IPS DF 6.9 (cell line): ENCODE data around the gene GDPGP1.
"Not testable (repeated sequence)": the region's sequence is repeated elsewhere in the genome, so short reads cannot be mapped to it uniquely, and the experiment has no call there.

Experiments used
- DNase-seq: peaks from one replicate; pipeline ENCODE4 v3.0.0-alpha.2; 2013; ENCODE audit warnings: low read depth, low spot score
- H3K27ac ChIP-seq: one replicate; pipeline ENCODE4 v1.5.1; 2013; ENCODE audit warnings: low read length, control low read depth
- H3K27me3 ChIP-seq: 2 replicates; pipeline ENCODE4 v1.6.1; 2013; ENCODE audit warnings: mild to moderate bottlenecking, low read length; ENCODE audit not compliant: control insufficient read depth, insufficient read depth
- H3K36me3 ChIP-seq: 2 replicates; pipeline ENCODE4 v1.6.1; 2013; ENCODE audit warnings: low read length; ENCODE audit not compliant: control insufficient read depth, insufficient read depth
- H3K4me1 ChIP-seq: 2 replicates; pipeline ENCODE4 v1.6.1; 2013; ENCODE audit warnings: low read length; ENCODE audit not compliant: control insufficient read depth, insufficient read depth
- H3K4me3 ChIP-seq: 2 replicates; pipeline ENCODE4 v1.5.1; 2013; ENCODE audit warnings: mild to moderate bottlenecking, low read length
- H3K9me3 ChIP-seq: 2 replicates; pipeline ENCODE4 v1.6.1; 2013; ENCODE audit warnings: low read length, inconsistent platforms; ENCODE audit not compliant: control insufficient read depth, insufficient read depth
- WGBS: extraction: QIAGEN DNeasy Blood & Tissue Kit; methylation state at CpG from one replicate; pipeline ENCODE4 v1.1.7; 2013; ENCODE audit warnings: mixed read lengths, missing lambda C conversion rate; ENCODE audit not compliant: insufficient read length, insufficient coverage; 5-methylcytosine and 5-hydroxymethylcytosine counted together

Gene GDPGP1

GRCh38 chr15:90280743-90281142, 46.7 kb downstream of the GDPGP1 start:
- H3K4me1 ChIP-seq, H3K27ac ChIP-seq, DNase-seq, H3K9me3 ChIP-seq, H3K4me3 ChIP-seq, H3K36me3 ChIP-seq, H3K27me3 ChIP-seq: not testable (repeated sequence)
- WGBS, result no CpG with 5 or more reads among the region's 5 CpGs

- H3K36me3 ChIP-seq, DNase-seq, H3K27me3 ChIP-seq, H3K9me3 ChIP-seq, H3K4me3 ChIP-seq, H3K4me1 ChIP-seq, H3K27ac ChIP-seq: not testable (repeated sequence)
- WGBS, result no CpG with 5 or more reads among the region's 6 CpGs
Measured at GRCh38 chr15:90281637-90282036, 47.6 kb downstream of the GDPGP1 start.

GRCh38 chr15:90286678-90287077, 52.7 kb downstream of the GDPGP1 start:
- Histone ChIP-seq H3K4me3 (no peak overlapping the region), H3K27ac (no peak overlapping the region), H3K36me3 (no peaks in the 10 kb centered on the region), H3K27me3 (no peaks in the 10 kb centered on the region), H3K9me3 (no peaks in the 10 kb centered on the region), H3K4me1 (no peaks in the 10 kb centered on the region)
- DNase-seq, result no peak

GRCh38 chr15:90287101-90287500, 53.1 kb downstream of the GDPGP1 start:
- Histone ChIP-seq H3K36me3 (no peaks in the 10 kb centered on the region), H3K4me3 (no peak overlapping the region), H3K9me3 (no peaks in the 10 kb centered on the region), H3K27me3 (no peaks in the 10 kb centered on the region), H3K4me1 (no peaks in the 10 kb centered on the region), H3K27ac (no peak overlapping the region)
- DNase-seq, result no peak
- no CpG with 5 or more reads among the region's 5 CpGs for WGBS

- Histone ChIP-seq H3K4me1 (no peaks in the 10 kb centered on the region), H3K4me3 (no peak overlapping the region), H3K36me3 (no peaks in the 10 kb centered on the region), H3K9me3 (no peaks in the 10 kb centered on the region), H3K27me3 (no peaks in the 10 kb centered on the region), H3K27ac (no peak overlapping the region)
- no CpG with 5 or more reads among the region's 6 CpGs for WGBS
- no peak for DNase-seq
Measured at GRCh38 chr15:90287946-90288345, 53.9 kb downstream of the GDPGP1 start.

GRCh38 chr15:90291679-90292356, 57.8 kb downstream of the GDPGP1 start:
- no peaks in the 10 kb centered on the region for H3K27me3 ChIP-seq
- H3K27ac ChIP-seq, result no peak overlapping the region
- H3K36me3 ChIP-seq, result no peaks in the 10 kb centered on the region
- no peaks in the 10 kb centered on the region; the same call in 1 of the 2 replicates for H3K4me1 ChIP-seq
- no peak for DNase-seq
- WGBS, result no CpG with 5 or more reads among the region's 16 CpGs
- no peak overlapping the region for H3K4me3 ChIP-seq
- no peaks in the 10 kb centered on the region for H3K9me3 ChIP-seq

GRCh38 chr15:90293040-90293810, 59.2 kb downstream of the GDPGP1 start:
- not testable (repeated sequence) for H3K27me3 ChIP-seq, H3K9me3 ChIP-seq, H3K36me3 ChIP-seq, H3K4me1 ChIP-seq, H3K4me3 ChIP-seq, H3K27ac ChIP-seq
- no CpG with 5 or more reads among the region's 13 CpGs for WGBS
- DNase-seq, result peak; percentile 95

GRCh38 chr15:90294159-90294558, 60.1 kb downstream of the GDPGP1 start:
- no CpG with 5 or more reads among the region's 6 CpGs for WGBS
- Histone ChIP-seq H3K4me3 (no peak overlapping the region), H3K27ac (no peak overlapping the region), H3K9me3 (no peaks in the 10 kb centered on the region), H3K4me1 (no peaks in the 10 kb centered on the region; the same call in 1 of the 2 replicates), H3K27me3 (no peaks in the 10 kb centered on the region), H3K36me3 (no peaks in the 10 kb centered on the region)
- DNase-seq, result no peak

GRCh38 chr15:90294601-90295269, 60.7 kb downstream of the GDPGP1 start:
- Histone ChIP-seq H3K4me3 (no peak overlapping the region), H3K4me1 (no peaks in the 10 kb centered on the region; the same call in 1 of the 2 replicates), H3K27ac (no peak overlapping the region), H3K27me3 (no peaks in the 10 kb centered on the region), H3K36me3 (no peaks in the 10 kb centered on the region), H3K9me3 (no peaks in the 10 kb centered on the region)
- no peak for DNase-seq
- WGBS, result no CpG with 5 or more reads among the region's 16 CpGs

GRCh38 chr15:90295270-90295648, 61.2 kb downstream of the GDPGP1 start:
- no peak for DNase-seq
- no CpG with 5 or more reads among the region's 10 CpGs for WGBS
- H3K36me3 ChIP-seq, result no peaks in the 10 kb centered on the region

More at GRCh38 chr15:90295270-90295648, 61.2 kb downstream of the GDPGP1 start:
- H3K27me3 ChIP-seq, result no peaks in the 10 kb centered on the region
- no peak overlapping the region for H3K27ac ChIP-seq
- H3K4me3 ChIP-seq, result no peak overlapping the region
- H3K9me3 ChIP-seq, result no peaks in the 10 kb centered on the region
- no peaks in the 10 kb centered on the region; the same call in 1 of the 2 replicates for H3K4me1 ChIP-seq
